Esophagus squamous epithelium (tissue), 5 donors: ENCODE data around the gene SLC36A2. TPM values are rescaled to one million over a fixed set of nuclear protein-coding genes. Genes with fewer than 3 reads are reported as not detected.

ENCODE experiments used
- DNase-seq: peaks from one replicate; lab custom pipeline; 2025; lab: John Stamatoyannopoulos, UW
- H3K27ac ChIP-seq, 4 donors: fragments of 200-600 bp; sonication (generic); one replicate each; pipeline ENCODE4 v1.5.1; 2016 to 2019; ENCODE audit warnings: mild to moderate bottlenecking in 1 of 4
- H3K27me3 ChIP-seq, 4 donors: fragments of 200-600 bp; sonication (generic); 1 replicate in 3 of 4; 2 replicates in 1 of 4; pipeline versions ENCODE4 v1.5.1 to v1.6.0; 2017 to 2021; ENCODE audit warnings: antibody characterized with exemption in 1 of 4
- H3K36me3 ChIP-seq, 3 donors: fragments of 200-600 bp; sonication (generic); one replicate each; pipeline ENCODE4 v1.5.1; 2016 to 2019
- H3K4me1 ChIP-seq, 3 donors: fragments of 200-600 bp; sonication (generic); one replicate each; pipeline ENCODE4 v1.5.1; 2017 to 2019
- H3K4me3 ChIP-seq, 4 donors: fragments of 200-600 bp; sonication (generic); 1 replicate in 3 of 4; 2 replicates in 1 of 4; pipeline ENCODE4 v1.5.1; 2016 to 2019; ENCODE audit warnings: mild to moderate bottlenecking in 2 of 4, moderate library complexity in 1 of 4
- H3K9me3 ChIP-seq, 3 donors: fragments of 200-600 bp; sonication (generic); one replicate each; pipeline ENCODE4 v1.5.1; 2016 to 2019
- CTCF ChIP-seq, 6 experiments: fragments of 450-650 bp in 4 of 6; fragments of 200-600 bp in 2 of 6; sonication (generic) in 2 of 6; IDR thresholded peaks; one replicate each; pipeline ENCODE4 v1.5.1; 2016 to 2019; ENCODE audit warnings: antibody characterized with exemption in 6 of 6, mild to moderate bottlenecking in 4 of 6, moderate library complexity in 4 of 6
- POLR2A ChIP-seq, 4 donors: fragments of 450-650 bp; IDR thresholded peaks; one replicate each; pipeline ENCODE4 v1.6.1; 2017; ENCODE audit warnings: antibody characterized with exemption in 4 of 4, mild to moderate bottlenecking in 4 of 4, moderate library complexity in 3 of 4
- WGBS, 2 donors: methylation state at CpG; one replicate each; pipeline ENCODE4 v1.1.5; 2018; 5-methylcytosine and 5-hydroxymethylcytosine counted together
- intact Hi-C: fragments of 100-400 bp; cut with DNase I; formaldehyde crosslinking; loops from one replicate; pipeline ENCODE4 v1.15.0; 2022
- total RNA-seq, 4 donors: library from RNA; depleted of rRNA; stranded (reverse); fragments of >200 nt; gene quantifications; one replicate each; pipeline ENCODE4 v1.1.0, GENCODE V29; 2016
- donor health status: DM: yes; HTN: yes; CAD: no.

Gene SLC36A2
- total RNA-seq, 4 donors from 2014 or later = not detected

GRCh38 chr5:151296478-151296830, 50.9 kb downstream of the SLC36A2 start:
- TF ChIP-seq CTCF (IDR thresholded peaks at IDR 0.05) = no peak
- TF ChIP-seq POLR2A (IDR thresholded peaks at IDR 0.05) = no peak
- peaks cover 0 to 8% (median 0%) of the 10 kb centered on the region in 3 donors for H3K4me1 ChIP-seq
- H3K4me3 ChIP-seq = no peak overlapping the region
- H3K27me3 ChIP-seq = peaks cover 0 to 19% (median 0%) of the 10 kb centered on the region in 4 donors
- DNase-seq = no peak
- H3K36me3 ChIP-seq = no peaks in the 10 kb centered on the region
- no peak overlapping the region for H3K27ac ChIP-seq
- intact Hi-C loops = no loop called here
- H3K9me3 ChIP-seq = no peaks in the 10 kb centered on the region
- 83 to 100% methylated on average over 1 of the region's 1 CpG for WGBS, 2 donors

DNA sequence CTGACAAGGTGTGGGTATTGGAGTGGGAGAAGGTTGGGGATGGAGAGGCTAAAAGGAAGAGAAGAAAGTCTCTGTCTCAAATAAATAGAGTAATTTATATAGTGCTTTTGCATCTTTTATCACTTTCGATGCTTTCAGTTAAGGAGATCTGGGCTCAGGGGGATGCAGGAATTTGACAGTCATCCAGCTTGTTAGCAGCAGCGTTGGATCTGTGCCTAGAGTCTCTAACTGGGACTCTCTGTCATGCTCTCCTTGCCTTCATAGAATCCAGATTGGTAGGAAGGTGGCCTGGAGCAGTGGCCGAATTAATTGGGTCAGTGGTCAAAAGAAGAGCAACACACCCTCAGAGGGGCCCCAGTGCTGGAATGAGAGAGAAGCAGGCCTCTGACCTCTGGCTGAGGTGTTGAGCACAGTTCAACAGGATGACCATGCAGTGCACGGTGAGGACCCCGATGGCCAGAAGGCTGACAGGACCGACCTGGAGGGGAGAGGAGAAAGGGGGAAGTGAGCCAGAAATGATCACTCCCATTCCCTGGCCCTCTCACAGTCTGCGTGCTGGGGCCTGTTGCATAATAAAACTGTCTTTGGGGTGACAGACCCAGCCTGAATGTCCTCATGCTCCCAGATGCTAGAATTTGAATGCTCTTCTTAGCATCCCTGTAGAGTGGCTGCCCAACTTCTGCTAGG, 51.4 kb downstream of the SLC36A2 start:
- DNase-seq = no peak
- peaks cover 0 to 8% (median 0%) of the 10 kb centered on the region in 3 donors for H3K4me1 ChIP-seq
- H3K27ac ChIP-seq = no peak overlapping the region
- H3K4me3 ChIP-seq = no peak overlapping the region
- H3K36me3 ChIP-seq = no peaks in the 10 kb centered on the region
- 53% methylated on average over 4 to 7 of the region's 7 CpGs for WGBS, 2 donors
- H3K27me3 ChIP-seq = peaks cover 0 to 19% (median 0%) of the 10 kb centered on the region in 4 donors
- TF ChIP-seq CTCF (IDR thresholded peaks at IDR 0.05) = no peak
- TF ChIP-seq POLR2A (IDR thresholded peaks at IDR 0.05) = no peak
- intact Hi-C loops = no loop called here
- H3K9me3 ChIP-seq = no peaks in the 10 kb centered on the region

- H3K36me3 ChIP-seq = no peaks in the 10 kb centered on the region
- peaks cover 0 to 13% (median 0%) of the 10 kb centered on the region in 4 donors for H3K27me3 ChIP-seq
- intact Hi-C loops = no loop called here
- no peak for DNase-seq
- no peak overlapping the region for H3K27ac ChIP-seq
- TF ChIP-seq CTCF (IDR thresholded peaks at IDR 0.05) (no peak), POLR2A (IDR thresholded peaks at IDR 0.05) (no peak)
- WGBS, 2 donors = 48 to 71% methylated on average over 5 of the region's 5 CpGs
- H3K4me1 ChIP-seq = peaks cover 0 to 8% (median 0%) of the 10 kb centered on the region in 3 donors
- no peak overlapping the region for H3K4me3 ChIP-seq
- H3K9me3 ChIP-seq = no peaks in the 10 kb centered on the region
Observed at GRCh38 chr5:151295138-151295537, 52.2 kb downstream of the SLC36A2 start.

DNA sequence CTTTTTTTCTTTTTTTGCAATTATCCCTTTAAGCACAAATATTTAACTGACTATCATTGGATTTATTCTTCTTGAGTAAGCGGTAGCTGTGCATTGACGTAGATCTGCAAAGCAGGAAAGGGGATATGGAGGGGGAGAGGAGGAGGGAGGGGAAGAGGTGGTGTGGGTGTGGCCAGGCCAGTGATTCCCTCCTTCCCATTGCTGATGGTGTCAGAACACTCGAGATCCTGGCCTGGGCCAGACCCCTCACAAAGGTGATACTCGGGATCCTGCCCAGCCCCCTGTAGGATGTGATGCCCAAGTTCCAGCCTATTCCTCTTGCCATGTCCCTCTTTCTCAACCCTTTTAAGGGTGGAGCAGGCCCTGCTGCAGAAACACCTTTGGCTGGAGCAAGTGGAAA, 53.7 kb downstream of the SLC36A2 start:
- Histone ChIP-seq H3K36me3 (no peaks in the 10 kb centered on the region), H3K27ac (no peak overlapping the region), H3K27me3 (peaks cover 0 to 7% (median 0%) of the 10 kb centered on the region in 4 donors), H3K4me3 (no peak overlapping the region), H3K9me3 (no peaks in the 10 kb centered on the region), H3K4me1 (peaks cover 0 to 8% (median 0%) of the 10 kb centered on the region in 3 donors)
- WGBS, 2 donors = 60 to 65% methylated on average over 4 of the region's 4 CpGs
- intact Hi-C loops = no loop called here
- no peak for DNase-seq
- TF ChIP-seq POLR2A (IDR thresholded peaks at IDR 0.05) (no peak), CTCF (IDR thresholded peaks at IDR 0.05) (no peak)

DNA sequence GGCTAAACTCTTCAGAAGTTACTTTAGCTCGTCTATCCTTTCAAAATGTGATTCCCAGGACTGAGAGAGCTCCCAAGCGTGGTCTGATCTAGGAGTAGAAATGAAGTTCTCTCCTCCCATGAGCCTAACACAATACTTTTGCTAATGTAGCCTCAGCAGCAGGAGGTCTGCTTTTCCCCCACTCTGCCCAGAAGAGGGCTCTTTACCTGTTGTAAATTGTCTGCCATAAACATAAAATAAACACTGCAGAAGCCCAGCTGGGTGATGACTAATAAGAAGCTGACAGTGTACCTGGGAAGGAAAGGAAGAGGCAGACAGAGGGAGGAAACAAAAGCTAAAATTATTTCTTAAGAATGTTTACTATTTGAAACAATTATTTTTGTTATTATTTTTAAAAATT, 59.2 kb downstream of the SLC36A2 start:
- no peak overlapping the region for H3K27ac ChIP-seq
- 45 to 62% methylated on average over 2 of the region's 2 CpGs for WGBS, 2 donors
- intact Hi-C loops = no loop called here
- TF ChIP-seq POLR2A (IDR thresholded peaks at IDR 0.05) (no peak), CTCF (IDR thresholded peaks at IDR 0.05) (no peak)
- no peaks in the 10 kb centered on the region for H3K4me1 ChIP-seq
- H3K4me3 ChIP-seq = no peak overlapping the region
- no peaks in the 10 kb centered on the region for H3K9me3 ChIP-seq
- H3K27me3 ChIP-seq = no peaks in the 10 kb centered on the region
- DNase-seq = no peak
- H3K36me3 ChIP-seq = no peaks in the 10 kb centered on the region
